MM.1S (cell line): ENCODE measurements around the gene INTS11.

Experiments used
- EZH2 ChIP-seq: fragments of 300-600 bp; sonication (generic); optimal IDR thresholded peaks from 2 replicates; pipeline ENCODE3; 2017; ENCODE audit warnings: low read depth, mild to moderate bottlenecking, antibody characterized with exemption, low read length, mixed read lengths
- EZH2phosphoT487 ChIP-seq: fragments of 300-600 bp; sonication (generic); IDR thresholded peaks from 2 replicates; pipeline ENCODE4 v1.6.1; 2018; ENCODE audit warnings: antibody characterized with exemption, low read length
- TF ChIP-seq, protein P1 (sequence below): fragments of 300-600 bp; sonication (generic); IDR thresholded peaks from 2 replicates; pipeline ENCODE4 v1.5.1; 2016; ENCODE audit warnings: antibody characterized with exemption, low read length, mixed read lengths

DNA sequence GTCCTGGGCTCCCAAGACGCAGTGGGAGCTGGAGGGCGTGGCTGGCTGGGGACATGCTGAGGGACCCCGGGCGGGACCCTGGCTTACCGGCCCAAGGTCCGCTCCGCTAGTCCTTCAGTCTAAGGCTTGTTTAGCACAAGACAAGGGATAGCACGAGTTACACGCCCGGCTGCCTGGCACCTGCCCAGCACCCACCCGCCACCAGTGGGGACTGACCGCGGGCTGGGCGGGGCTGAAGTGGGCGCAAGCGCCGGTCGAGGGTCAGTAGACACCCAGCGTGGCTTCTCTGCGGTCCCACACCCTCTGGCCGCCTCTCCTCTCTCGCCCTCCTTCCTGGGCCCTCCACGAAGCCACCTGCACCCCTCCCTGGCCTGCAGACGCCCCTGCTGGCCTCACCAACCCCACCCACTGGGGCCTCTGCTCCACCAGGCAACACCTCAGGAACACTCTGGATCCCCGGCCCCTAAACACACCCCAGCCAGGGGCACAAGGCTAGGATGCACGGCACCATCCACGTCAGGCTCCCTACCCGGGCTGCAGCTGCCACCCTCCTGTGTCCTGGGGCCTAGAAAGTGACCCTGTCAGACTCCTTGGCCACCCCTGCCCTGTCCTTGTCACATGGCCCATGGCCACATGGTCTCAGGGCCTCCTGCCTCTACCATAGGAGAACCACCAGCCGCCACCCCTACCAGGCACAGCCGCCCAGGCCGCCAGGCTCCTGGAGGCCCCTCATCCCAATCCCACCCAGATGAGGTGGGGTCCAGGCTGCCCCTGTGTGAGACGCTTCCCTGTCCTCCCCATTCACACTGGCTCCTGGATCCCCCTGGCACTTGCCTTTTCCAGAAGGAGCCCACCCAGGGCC, 12.7 kb upstream of the INTS11 start:
- no peak for TF ChIP-seq EZH2phosphoT487
- TF ChIP-seq, protein P1, sequence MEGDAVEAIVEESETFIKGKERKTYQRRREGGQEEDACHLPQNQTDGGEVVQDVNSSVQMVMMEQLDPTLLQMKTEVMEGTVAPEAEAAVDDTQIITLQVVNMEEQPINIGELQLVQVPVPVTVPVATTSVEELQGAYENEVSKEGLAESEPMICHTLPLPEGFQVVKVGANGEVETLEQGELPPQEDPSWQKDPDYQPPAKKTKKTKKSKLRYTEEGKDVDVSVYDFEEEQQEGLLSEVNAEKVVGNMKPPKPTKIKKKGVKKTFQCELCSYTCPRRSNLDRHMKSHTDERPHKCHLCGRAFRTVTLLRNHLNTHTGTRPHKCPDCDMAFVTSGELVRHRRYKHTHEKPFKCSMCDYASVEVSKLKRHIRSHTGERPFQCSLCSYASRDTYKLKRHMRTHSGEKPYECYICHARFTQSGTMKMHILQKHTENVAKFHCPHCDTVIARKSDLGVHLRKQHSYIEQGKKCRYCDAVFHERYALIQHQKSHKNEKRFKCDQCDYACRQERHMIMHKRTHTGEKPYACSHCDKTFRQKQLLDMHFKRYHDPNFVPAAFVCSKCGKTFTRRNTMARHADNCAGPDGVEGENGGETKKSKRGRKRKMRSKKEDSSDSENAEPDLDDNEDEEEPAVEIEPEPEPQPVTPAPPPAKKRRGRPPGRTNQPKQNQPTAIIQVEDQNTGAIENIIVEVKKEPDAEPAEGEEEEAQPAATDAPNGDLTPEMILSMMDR: no peak
- TF ChIP-seq EZH2: no peak
